ENCODE measurements around the gene ABCB11. TPM values are rescaled to one million over a fixed set of nuclear protein-coding genes. Genes with fewer than 3 reads are reported as not detected.
A peak's percentile ranks its signal among the peaks of the same experiment; 100 is the strongest.
"Not testable (repeated sequence)": the region's sequence is repeated elsewhere in the genome, so short reads cannot be mapped to it uniquely, and the experiment has no call there.

The ABCB11 gene
- total RNA-seq, 1 donor from 2014 or later: not detected

GRCh38 chr2:168897449-168897848, 133.7 kb downstream of the ABCB11 start:
- intact Hi-C loops (cut with micrococcal nuclease): loop anchor here (10.0 kb wide), 2 partner anchors 703 to 927 kb away; partner anchors contain the start of genes METTL5 and UBR3
- Mint-ChIP-seq H3K27ac (no peak overlapping the region), H3K9me3 (no peaks in the 10 kb centered on the region), H3K4me1 (ENCODE audit: low read depth) (no peaks in the 10 kb centered on the region), H3K36me3 (ENCODE audit: low read depth) (no peaks in the 10 kb centered on the region), H3K4me3 (no peak overlapping the region), H3K27me3 (ENCODE audit: insufficient read depth) (peaks cover 31% of the 10 kb centered on the region)
- DNase-seq (ENCODE audit: low spot score): no peak

- no peaks in the 10 kb centered on the region for H3K4me1 Mint-ChIP-seq (ENCODE audit: low read depth)
- no peak overlapping the region for H3K27ac Mint-ChIP-seq
- DNase-seq (ENCODE audit: low spot score): no peak
- intact Hi-C loops (cut with micrococcal nuclease): loop anchor here (10.0 kb wide), 2 partner anchors 702 to 928 kb away; partner anchors contain the start of genes METTL5 and UBR3
- H3K4me3 Mint-ChIP-seq: no peak overlapping the region
- H3K9me3 Mint-ChIP-seq: no peaks in the 10 kb centered on the region
- H3K36me3 Mint-ChIP-seq (ENCODE audit: low read depth): no peaks in the 10 kb centered on the region
- H3K27me3 Mint-ChIP-seq (ENCODE audit: insufficient read depth): peaks cover 35% of the 10 kb centered on the region
These were observed 134.3 kb downstream of the ABCB11 start for GRCh38 chr2:168896783-168897182.

- Mint-ChIP-seq H3K36me3 (ENCODE audit: low read depth) (no peaks in the 10 kb centered on the region), H3K27ac (no peak overlapping the region), H3K9me3 (no peaks in the 10 kb centered on the region), H3K4me3 (no peak overlapping the region), H3K27me3 (ENCODE audit: insufficient read depth) (peaks cover 37% of the 10 kb centered on the region), H3K4me1 (ENCODE audit: low read depth) (peaks cover 1% of the 10 kb centered on the region)
- no peak for DNase-seq (ENCODE audit: low spot score)
- intact Hi-C loops (cut with micrococcal nuclease): loop anchor here (10.0 kb wide), 2 partner anchors 701 to 929 kb away; partner anchors contain the start of genes METTL5 and UBR3
These were observed 135.4 kb downstream of the ABCB11 start for GRCh38 chr2:168895771-168896170.

GRCh38 chr2:168894720-168895119, 136.4 kb downstream of the ABCB11 start:
- H3K4me3 Mint-ChIP-seq: no peak overlapping the region
- DNase-seq (ENCODE audit: low spot score): no peak
- H3K27ac Mint-ChIP-seq: no peak overlapping the region
- no peaks in the 10 kb centered on the region for H3K36me3 Mint-ChIP-seq (ENCODE audit: low read depth)
- peaks cover 11% of the 10 kb centered on the region for H3K4me1 Mint-ChIP-seq (ENCODE audit: low read depth)
- H3K9me3 Mint-ChIP-seq: no peaks in the 10 kb centered on the region
- peaks cover 34% of the 10 kb centered on the region for H3K27me3 Mint-ChIP-seq (ENCODE audit: insufficient read depth)
- intact Hi-C loops (cut with micrococcal nuclease): loop anchor here (10.0 kb wide), 2 partner anchors 700 to 930 kb away; partner anchors contain the start of genes METTL5 and UBR3

GRCh38 chr2:168894101-168894500, 137.0 kb downstream of the ABCB11 start:
- DNase-seq (ENCODE audit: low spot score): no peak
- Mint-ChIP-seq H3K4me3 (no peak overlapping the region), H3K27ac (no peak overlapping the region), H3K9me3 (no peaks in the 10 kb centered on the region), H3K36me3 (ENCODE audit: low read depth) (no peaks in the 10 kb centered on the region), H3K4me1 (ENCODE audit: low read depth) (peaks cover 17% of the 10 kb centered on the region), H3K27me3 (ENCODE audit: insufficient read depth) (peaks cover 32% of the 10 kb centered on the region)
- intact Hi-C loops (cut with micrococcal nuclease): loop anchor here (10.0 kb wide), 2 partner anchors 699 to 931 kb away; partner anchors contain the start of genes METTL5 and UBR3

GRCh38 chr2:168892327-168892726, 138.8 kb downstream of the ABCB11 start:
- Mint-ChIP-seq H3K27ac (no peak overlapping the region), H3K9me3 (no peaks in the 10 kb centered on the region), H3K36me3 (ENCODE audit: low read depth) (peaks cover 5% of the 10 kb centered on the region), H3K4me3 (no peak overlapping the region), H3K27me3 (ENCODE audit: insufficient read depth) (peaks cover 27% of the 10 kb centered on the region), H3K4me1 (ENCODE audit: low read depth) (peaks cover 26% of the 10 kb centered on the region)
- DNase-seq (ENCODE audit: low spot score): no peak
- intact Hi-C loops (cut with micrococcal nuclease): loop anchor here (10.0 kb wide), 2 partner anchors 698 to 932 kb away; partner anchors contain the start of genes METTL5 and UBR3

GRCh38 chr2:168890006-168890782, 140.9 kb downstream of the ABCB11 start, which contains the start of gene SPC25:
SPC25 (minus strand) TSS chr2:168890430; CDS start chr2:168889519, 911 bp downstream.
- Mint-ChIP-seq H3K36me3 (ENCODE audit: low read depth) (peaks cover 15% of the 10 kb centered on the region), H3K4me1 (ENCODE audit: low read depth) (peaks cover 32% of the 10 kb centered on the region), H3K4me3 (peak within 1 kb of the TSS; percentile 98), H3K9me3 (no peaks in the 10 kb centered on the region), H3K27me3 (ENCODE audit: insufficient read depth) (peaks cover 21% of the 10 kb centered on the region), H3K27ac (peak within 1 kb of the TSS; percentile 92)
- intact Hi-C loops (cut with micrococcal nuclease): loop anchor here (1.0 to 10.0 kb wide), 4 partner anchors 457 to 935 kb away; partner anchors contain the start of genes METTL5 and UBR3
- DNase-seq (ENCODE audit: low spot score): peak; percentile 87

GRCh38 chr2:168889635-168890005, 141.5 kb downstream of the ABCB11 start:
- H3K27me3 Mint-ChIP-seq (ENCODE audit: insufficient read depth): peaks cover 20% of the 10 kb centered on the region
- intact Hi-C loops (cut with micrococcal nuclease): loop anchor here (1.0 to 10.0 kb wide), 4 partner anchors 457 to 935 kb away; partner anchors contain the start of genes METTL5 and UBR3
- peak overlapping the region; percentile 92 for H3K27ac Mint-ChIP-seq
- H3K4me1 Mint-ChIP-seq (ENCODE audit: low read depth): peaks cover 36% of the 10 kb centered on the region
- H3K9me3 Mint-ChIP-seq: no peaks in the 10 kb centered on the region
- peaks cover 19% of the 10 kb centered on the region for H3K36me3 Mint-ChIP-seq (ENCODE audit: low read depth)
- H3K4me3 Mint-ChIP-seq: peak overlapping the region; percentile 98
- no peak for DNase-seq (ENCODE audit: low spot score)

- intact Hi-C loops (cut with micrococcal nuclease): no loop called here
- Mint-ChIP-seq H3K9me3 (no peaks in the 10 kb centered on the region), H3K4me3 (no peak overlapping the region), H3K27me3 (ENCODE audit: insufficient read depth) (no peaks in the 10 kb centered on the region), H3K27ac (no peak overlapping the region), H3K36me3 (ENCODE audit: low read depth) (peaks cover 30% of the 10 kb centered on the region), H3K4me1 (ENCODE audit: low read depth) (peaks cover 45% of the 10 kb centered on the region)
- DNase-seq (ENCODE audit: low spot score): no peak
These were observed 146.1 kb downstream of the ABCB11 start for GRCh38 chr2:168884975-168885374.

GRCh38 chr2:168882163-168882562, 149.0 kb downstream of the ABCB11 start:
- H3K27me3 Mint-ChIP-seq (ENCODE audit: insufficient read depth); intact Hi-C loops (cut with micrococcal nuclease); DNase-seq (ENCODE audit: low spot score); H3K4me3 Mint-ChIP-seq; H3K27ac Mint-ChIP-seq; H3K9me3 Mint-ChIP-seq: not testable (repeated sequence)
- Mint-ChIP-seq H3K36me3 (ENCODE audit: low read depth) (peaks cover 25% of the 10 kb centered on the region), H3K4me1 (ENCODE audit: low read depth) (peaks cover 29% of the 10 kb centered on the region)

- Mint-ChIP-seq H3K36me3 (ENCODE audit: low read depth) (peaks cover 26% of the 10 kb centered on the region), H3K4me3 (no peak overlapping the region), H3K27me3 (ENCODE audit: insufficient read depth) (no peaks in the 10 kb centered on the region), H3K9me3 (peaks cover 4% of the 10 kb centered on the region), H3K4me1 (ENCODE audit: low read depth) (peaks cover 10% of the 10 kb centered on the region), H3K27ac (no peak overlapping the region)
- intact Hi-C loops (cut with micrococcal nuclease): no loop called here
- DNase-seq (ENCODE audit: low spot score): no peak
These were observed 156.6 kb downstream of the ABCB11 start for GRCh38 chr2:168874368-168875054.

- DNase-seq (ENCODE audit: low spot score); H3K27ac Mint-ChIP-seq; H3K27me3 Mint-ChIP-seq (ENCODE audit: insufficient read depth); intact Hi-C loops (cut with micrococcal nuclease); H3K4me3 Mint-ChIP-seq: not testable (repeated sequence)
- H3K4me1 Mint-ChIP-seq (ENCODE audit: low read depth): peaks cover 10% of the 10 kb centered on the region
- peaks cover 39% of the 10 kb centered on the region for H3K36me3 Mint-ChIP-seq (ENCODE audit: low read depth)
- peaks cover 13% of the 10 kb centered on the region for H3K9me3 Mint-ChIP-seq
These were observed 160.3 kb downstream of the ABCB11 start for GRCh38 chr2:168870824-168871223.

Measured in activated T-helper 1 cell treated with anti-CD3 and anti-CD28 coated beads, Interleukin-12 subunit alpha, Interleukin-12 subunit beta, Interleukin-2, Interleukin-4 antibody, amounts not matched to agents 30 ng/mL and 10 ng/mL and 1 ng/mL, durations not matched to agents 14 hours and 24 hours and 36 hours (primary cell).